K562 (cell line): ENCODE measurements around the gene ADNP. TPM values are rescaled to one million over a fixed set of nuclear protein-coding genes. Genes with fewer than 3 reads are reported as not detected.
A peak's percentile ranks its signal among the peaks of the same experiment; 100 is the strongest.

ENCODE experiments used
- ATAC-seq: fragments of 200-7000 bp; cut with Tn5 transposase; 3 replicates; pipeline ENCODE4 v1.9.1; 2020; ENCODE audit warnings: moderate library complexity
- BruUV-seq: library from RNA; stranded (reverse); fragments of 400-500 nt; replicated peaks from 2 replicates; lab custom pipeline; 2021; lab: Mats Ljungman, UMichigan
- CTCF ChIA-PET: fragments of 300-600 bp; formaldehyde crosslinking; extraction: SDS; loops from one replicate; lab custom pipeline; 2021; ENCODE audit warnings: low intra/inter-chr PET ratio; lab: Yijun Ruan, JAX
- POLR2A ChIA-PET: fragments of 300-600, 350-650 bp; sonication (Branson Sonifier 250); formaldehyde crosslinking; extraction: SDS; loops from one replicate; lab custom pipeline; 2021; ENCODE audit warnings: antibody characterized with exemption, inconsistent platforms; lab: Yijun Ruan, JAX
- DNase-seq, 4 experiments: peaks; one replicate each; pipeline versions ENCODE4 v3.0.0 to v3.0.0-alpha.2; 2011 to 2018; ENCODE audit warnings: low spot score in 3 of 4, mixed read lengths in 3 of 4; ENCODE audit errors: extremely low read depth in 1 of 4
- FAIRE-seq: peaks from 2 replicates; lab custom pipeline; 2011; peaks lifted over from hg19 to GRCh38; lab: Jason Lieb, UNC
- H2AFZ ChIP-seq: 2 replicates; pipeline ENCODE4 v1.6.0; 2011; ENCODE audit warnings: low read depth, low read length, control low read depth, inconsistent platforms
- H3K27ac ChIP-seq: fragments of 200-600 bp; 3 replicates; pipeline ENCODE4 v1.8.0; 2011; ENCODE audit warnings: low read depth, mild to moderate bottlenecking, control low read depth, inconsistent platforms, low read length, moderate library complexity, mixed read lengths; ENCODE audit errors: extremely low read depth
- H3K27me3 ChIP-seq, 2 experiments: fragments of 300-600 bp in 1 of 2; 2 replicates in 1 of 2; 3 replicates in 1 of 2; pipeline versions ENCODE4 v1.6.0 to v1.8.0; 2011; ENCODE audit warnings: inconsistent platforms in 2 of 2, low read length in 2 of 2, mild to moderate bottlenecking in 1 of 2, mixed read lengths in 1 of 2, moderate library complexity in 1 of 2; ENCODE audit not compliant: control insufficient read depth in 2 of 2, insufficient read depth in 2 of 2
- H3K36me3 ChIP-seq: fragments of 300-600 bp; 3 replicates; pipeline ENCODE4 v1.8.0; 2011; ENCODE audit warnings: mild to moderate bottlenecking, low read length, inconsistent platforms; ENCODE audit not compliant: control insufficient read depth, insufficient read depth
- H3K4me1 ChIP-seq, 2 experiments: fragments of 200-600 bp in 1 of 2; replicated peaks in 1 of 2; 2 replicates in 1 of 2; 3 replicates in 1 of 2; pipeline versions ENCODE4 v1.5.1 to v1.8.0; 2011; ENCODE audit warnings: inconsistent platforms in 2 of 2, low read length in 2 of 2, mild to moderate bottlenecking in 1 of 2, mixed read lengths in 1 of 2, moderate library complexity in 1 of 2; ENCODE audit not compliant: control insufficient read depth in 2 of 2, insufficient read depth in 2 of 2
- H3K4me2 ChIP-seq: 2 replicates; pipeline ENCODE4 v1.6.1; 2011; ENCODE audit warnings: low read length, control low read depth, inconsistent platforms, mixed read lengths; ENCODE audit not compliant: insufficient read depth
- H3K4me3 ChIP-seq: fragments of 200-600 bp; sonication (generic), shearing (Covaris generic); 2 replicates; pipeline ENCODE4 v1.5.1; 2016; ENCODE audit warnings: control low read depth, inconsistent platforms
- H3K79me2 ChIP-seq: fragments of 200-600 bp; 3 replicates; pipeline ENCODE4 v1.8.0; 2011; ENCODE audit warnings: low read length, inconsistent platforms; ENCODE audit not compliant: control insufficient read depth, insufficient read depth
- H3K9ac ChIP-seq, 2 experiments: 2 replicates each; pipeline versions ENCODE4 v1.6.0 to v1.6.1; 2011; ENCODE audit warnings: low read depth in 2 of 2, low read length in 2 of 2, control low read depth in 1 of 2, inconsistent platforms in 1 of 2, mild to moderate bottlenecking in 1 of 2, mixed read lengths in 1 of 2; ENCODE audit not compliant: insufficient read depth in 1 of 2
- H3K9me1 ChIP-seq: one replicate; pipeline ENCODE4 v1.6.0; 2011; ENCODE audit warnings: inconsistent platforms, mild to moderate bottlenecking, low read length, moderate library complexity; ENCODE audit not compliant: control insufficient read depth, insufficient read depth
- H3K9me3 ChIP-seq: replicated peaks from 2 replicates; pipeline ENCODE4 v1.5.1; 2011; ENCODE audit warnings: low read depth, low read length, inconsistent platforms; ENCODE audit not compliant: control insufficient read depth, insufficient read depth
- H4K20me1 ChIP-seq: replicated peaks from 2 replicates; pipeline ENCODE4 v1.6.1; 2011; ENCODE audit warnings: low read length, inconsistent platforms, mixed read lengths; ENCODE audit not compliant: control insufficient read depth, insufficient read depth
- ATF7 ChIP-seq: fragments of 450-650 bp; IDR thresholded peaks from 2 replicates; pipeline ENCODE4 v1.7.1; 2014; ENCODE audit warnings: mild to moderate bottlenecking, moderate library complexity
- CBFA2T3 ChIP-seq: fragments of 450-650 bp; IDR thresholded peaks from 2 replicates; pipeline ENCODE4 v1.6.1; 2017
- CHCHD3 ChIP-seq: fragments of 250-450 bp; sonication (Bioruptor Pico); IDR thresholded peaks from 2 replicates; pipeline ENCODE4 v2.1.2; 2022; ENCODE audit warnings: mild to moderate bottlenecking
- CHD2 ChIP-seq: IDR thresholded peaks from 2 replicates; pipeline ENCODE4 v1.6.1; 2011; ENCODE audit warnings: low read depth, low read length
- CTBP1 ChIP-seq: fragments of 450-650 bp; IDR thresholded peaks from 2 replicates; pipeline ENCODE4 v1.6.1; 2016; ENCODE audit warnings: borderline replicate concordance
- CXXC5 ChIP-seq: fragments of 250-450 bp; sonication (Bioruptor Pico); IDR thresholded peaks from 2 replicates; pipeline ENCODE4 v1.8.0; 2022; ENCODE audit warnings: inconsistent platforms, mild to moderate bottlenecking, moderate library complexity
- DEAF1 ChIP-seq: fragments of 450-650 bp; formaldehyde crosslinking; IDR thresholded peaks from 2 replicates; pipeline ENCODE4 v1.4.0; 2020; ENCODE audit warnings: mild to moderate bottlenecking, moderate library complexity
- EP300 ChIP-seq: IDR thresholded peaks from 2 replicates; pipeline ENCODE4 v1.6.1; 2012; ENCODE audit warnings: low read length, improper control_type of control experiment
- HMG20B ChIP-seq: fragments of 250-450 bp; sonication (Bioruptor Pico); IDR thresholded peaks from 2 replicates; pipeline ENCODE4 v1.5.0; 2021; ENCODE audit warnings: mild to moderate bottlenecking
- NFE2L1 ChIP-seq: fragments of 450-650 bp; IDR thresholded peaks from 2 replicates; pipeline ENCODE4 v1.6.1; 2016; ENCODE audit warnings: missing genetic modification characterization, low read depth, mild to moderate bottlenecking, missing compliant biosample characterization, moderate library complexity, borderline replicate concordance
- NFXL1 ChIP-seq: fragments of 450-650 bp; formaldehyde crosslinking; IDR thresholded peaks from 2 replicates; pipeline ENCODE4 v1.4.0; 2021; ENCODE audit warnings: mild to moderate bottlenecking
- POLR2H ChIP-seq: IDR thresholded peaks from 2 replicates; pipeline ENCODE4 v1.6.1; 2016; ENCODE audit warnings: missing genetic modification characterization, low read depth, mild to moderate bottlenecking, control low read depth, missing compliant biosample characterization, moderate library complexity
- RBM14 ChIP-seq: fragments of 200-400 bp; formaldehyde crosslinking; IDR thresholded peaks from 2 replicates; pipeline ENCODE4 v1.6.1; 2018; ENCODE audit warnings: low read depth, mild to moderate bottlenecking, low read length, moderate library complexity, borderline replicate concordance; ENCODE audit not compliant: insufficient read depth
- SOX6 ChIP-seq: fragments of 450-650 bp; IDR thresholded peaks from 2 replicates; pipeline ENCODE4 v1.6.1; 2014; ENCODE audit warnings: mild to moderate bottlenecking
- TAF15 ChIP-seq: fragments of 200-400 bp; formaldehyde crosslinking; IDR thresholded peaks from 2 replicates; pipeline ENCODE4 v1.6.1; 2017; ENCODE audit warnings: mild to moderate bottlenecking, low read depth, low read length, moderate library complexity
- TARDBP ChIP-seq: fragments of 450-650 bp; IDR thresholded peaks from 2 replicates; pipeline ENCODE4 v1.6.1; 2016
- THAP7 ChIP-seq: fragments of 250-450 bp; sonication (Bioruptor Pico); IDR thresholded peaks from 2 replicates; pipeline ENCODE4 v1.5.0; 2021
- ZBTB17 ChIP-seq: fragments of 450-650 bp; formaldehyde crosslinking; IDR thresholded peaks from 2 replicates; pipeline ENCODE4 v1.4.0; 2020; ENCODE audit warnings: mild to moderate bottlenecking
- ZBTB43 ChIP-seq: sonication (generic); formaldehyde crosslinking; IDR thresholded peaks from 2 replicates; pipeline ENCODE4 v1.8.0; 2023; ENCODE audit warnings: mild to moderate bottlenecking, missing genetic modification reagents
- ZC3H11A ChIP-seq: IDR thresholded peaks from 2 replicates; pipeline ENCODE4 v1.6.1; 2012; ENCODE audit warnings: low read depth, low read length, improper control_type of control experiment
- ZNF586 ChIP-seq: fragments of 450-650 bp; formaldehyde crosslinking; conservative IDR thresholded peaks from 2 replicates; pipeline ENCODE4 v1.4.0; 2020; ENCODE audit warnings: mild to moderate bottlenecking, moderate library complexity
- ZNF655 ChIP-seq: fragments of 250-450 bp; sonication (Bioruptor Pico); IDR thresholded peaks from 2 replicates; pipeline ENCODE4 v1.5.0; 2021
- WGBS: fragments of 100-300 bp; shearing (Covaris generic); methylation state at CpG from one replicate; pipeline ENCODE4 v1.1.6; 2016; ENCODE audit warnings: low coverage, mixed read lengths; ENCODE audit not compliant: insufficient coverage; ENCODE audit errors: missing lambda C conversion rate; 5-methylcytosine and 5-hydroxymethylcytosine counted together
- in situ Hi-C: fragments of 300-500 bp; cut with MboI; formaldehyde crosslinking; loops from 4 replicates; pipeline ENCODE4 v1.15.0; 2018; ENCODE audit warnings: inconsistent platforms, mixed read lengths
- intact Hi-C: fragments of 100-400 bp; cut with micrococcal nuclease; formaldehyde crosslinking; loops from 2 replicates; pipeline ENCODE4 v1.14.2; 2022
- polyA plus RNA-seq, 8 experiments: library from polyadenylated mRNA; depleted of rRNA in 4 of 8; stranded (reverse) in 5 of 8; unstranded in 3 of 8; fragments of >200 nt; fragmentation: Nextera tagmentation in 2 of 8; fragmentation: Illumina TruSeq in 1 of 8; extraction: Ambion mirVana in 2 of 8; extraction: Trizol in 1 of 8; gene quantifications; 2 replicates each; pipeline versions ENCODE4 v1.2.1 to v1.2.3, GENCODE V29; 2011 to 2014; ENCODE audit warnings: inconsistent platforms in 1 of 8, missing spikeins in 1 of 8
- total RNA-seq, 7 experiments: library from RNA; depleted of rRNA in 6 of 7; stranded (reverse); fragments of >200 nt in 6 of 7; fragmentation: Illumina TruSeq in 2 of 7; extraction: Trizol in 2 of 7; gene quantifications; 2 replicates each; pipeline versions ENCODE4 v1.2.1 to v1.2.3, GENCODE V29; 2011 to 2021; ENCODE audit warnings: low replicate concordance in 1 of 7

ADNP gene
- total and polyA plus RNA-seq, 9 of the 15 experiments (the other 6 are each of a cell fraction or from before 2014, with no cell fraction given): 17.8 to 59.9 (median 25.3) TPM

- DNase-seq (no peak), FAIRE-seq (no peak), ATAC-seq (no peak)
- Histone ChIP-seq H3K27ac (no peak overlapping the region), H4K20me1 (peaks cover 45% of the 10 kb centered on the region), H3K9me3 (no peaks in the 10 kb centered on the region), H3K9me1 (no peaks in the 10 kb centered on the region), H2AFZ (no peak overlapping the region), H3K36me3 (peaks cover 71% of the 10 kb centered on the region), H3K4me1 (peaks cover 7 to 37% of the 10 kb centered on the region in 2 experiments), H3K9ac (no peak overlapping the region), H3K27me3 (no peaks in the 10 kb centered on the region), H3K4me3 (no peak overlapping the region), H3K79me2 (peaks cover 97% of the 10 kb centered on the region), H3K4me2 (no peak overlapping the region)
- POLR2A ChIA-PET: interaction anchor here (0.7 to 2.7 kb wide), 8 partner anchors 9 to 27 kb away, joined by 3 to 22 read pairs (median 4); partner anchors contain the start of gene ADNP
- no TSS peak for BruUV-seq
- intact Hi-C loops: no loop called here
- 33% methylated on average over 1 of the region's 1 CpG for WGBS
- in situ Hi-C loops: no loop called here
- CTCF ChIA-PET: no interaction called here
- TF ChIP-seq ZC3H11A: no peak
- no peak for TF ChIP-seq CHD2
- peak; percentile 79 for TF ChIP-seq CBFA2T3
- no peak for TF ChIP-seq NFE2L1
- TF ChIP-seq NFXL1 (CRISPR knock-in tag): no peak
- no peak for TF ChIP-seq RBM14
- no peak for TF ChIP-seq TARDBP
- TF ChIP-seq DEAF1: no peak
- no peak for TF ChIP-seq HMG20B
- TF ChIP-seq SOX6: peak; percentile 86
- TF ChIP-seq ZBTB43: no peak
- no peak for TF ChIP-seq POLR2H (tag)
- no peak for TF ChIP-seq ZNF655 (CRISPR knock-in tag)
- TF ChIP-seq EP300: peak; percentile 44; the same call in 1 of the 2 replicates
- no peak for TF ChIP-seq CXXC5 (CRISPR knock-in tag)
- no peak for TF ChIP-seq THAP7 (CRISPR knock-in tag)
- no peak for TF ChIP-seq ZNF586 (CRISPR knock-in tag)
- TF ChIP-seq CHCHD3 (CRISPR knock-in tag): no peak
- TF ChIP-seq ZBTB17 (CRISPR knock-in tag): no peak
- peak; percentile 23; the same call in 1 of the 2 replicates for TF ChIP-seq CTBP1
- no peak for TF ChIP-seq TAF15
- no peak for TF ChIP-seq ATF7
Measured at GRCh38 chr20:50911716-50912115, 19.5 kb downstream of the ADNP start.
